Right forelimb (tissue), 1 donor: ENCODE results near the gene PKDCC.

ENCODE experiments used
- DNase-seq: peaks from one replicate; pipeline ENCODE4 v3.0.0-alpha.2; 2018

PKDCC gene

DNA sequence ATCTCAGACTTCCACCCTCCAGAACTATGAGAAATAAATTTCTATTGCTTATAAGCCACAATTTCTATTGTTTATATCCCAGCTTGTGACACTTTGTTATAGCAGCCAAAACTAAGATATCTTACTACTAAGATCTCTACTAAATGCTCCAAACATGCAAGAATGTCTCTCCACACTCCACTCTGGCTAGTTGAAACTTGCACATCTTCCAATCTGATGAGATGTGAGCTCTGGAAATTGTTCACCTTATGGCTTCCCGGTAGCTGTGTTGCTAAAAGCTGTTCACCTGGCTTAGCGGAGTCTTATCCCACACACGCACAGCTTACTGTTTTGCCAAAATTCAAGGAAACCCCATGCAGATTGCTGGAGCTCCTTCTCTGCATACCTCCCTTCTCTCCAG lies 43.9 kb downstream of the PKDCC start:
- no peak for DNase-seq

GRCh38 chr2:42092084-42092996 lies 44.5 kb downstream of the PKDCC start:
- no peak for DNase-seq

GRCh38 chr2:42094114-42094513 lies 46.3 kb downstream of the PKDCC start:
- no peak for DNase-seq

DNA sequence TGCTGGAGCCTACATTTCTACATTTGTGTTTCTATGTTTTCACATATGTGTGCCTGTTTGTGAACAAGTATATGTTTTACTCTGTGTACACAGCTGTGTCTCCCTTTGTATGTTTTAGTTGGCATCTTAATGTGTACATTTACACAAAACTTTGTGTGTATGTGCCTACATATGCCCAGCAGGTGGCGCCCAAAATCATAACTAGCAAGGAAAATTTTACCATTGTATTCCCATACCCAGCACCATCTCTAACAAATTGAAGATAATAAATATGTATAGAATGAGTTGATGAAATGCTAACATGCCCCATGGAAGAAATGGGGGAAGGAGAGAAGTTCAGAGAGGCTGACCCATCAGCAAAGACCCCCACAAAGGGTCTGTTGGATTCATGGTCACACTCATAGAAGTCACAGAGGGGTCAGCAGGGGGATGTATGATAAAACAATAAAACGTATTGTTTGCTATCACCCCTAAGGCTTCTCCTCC lies 48.1 kb downstream of the PKDCC start:
- DNase-seq: peak; percentile 82

DNA sequence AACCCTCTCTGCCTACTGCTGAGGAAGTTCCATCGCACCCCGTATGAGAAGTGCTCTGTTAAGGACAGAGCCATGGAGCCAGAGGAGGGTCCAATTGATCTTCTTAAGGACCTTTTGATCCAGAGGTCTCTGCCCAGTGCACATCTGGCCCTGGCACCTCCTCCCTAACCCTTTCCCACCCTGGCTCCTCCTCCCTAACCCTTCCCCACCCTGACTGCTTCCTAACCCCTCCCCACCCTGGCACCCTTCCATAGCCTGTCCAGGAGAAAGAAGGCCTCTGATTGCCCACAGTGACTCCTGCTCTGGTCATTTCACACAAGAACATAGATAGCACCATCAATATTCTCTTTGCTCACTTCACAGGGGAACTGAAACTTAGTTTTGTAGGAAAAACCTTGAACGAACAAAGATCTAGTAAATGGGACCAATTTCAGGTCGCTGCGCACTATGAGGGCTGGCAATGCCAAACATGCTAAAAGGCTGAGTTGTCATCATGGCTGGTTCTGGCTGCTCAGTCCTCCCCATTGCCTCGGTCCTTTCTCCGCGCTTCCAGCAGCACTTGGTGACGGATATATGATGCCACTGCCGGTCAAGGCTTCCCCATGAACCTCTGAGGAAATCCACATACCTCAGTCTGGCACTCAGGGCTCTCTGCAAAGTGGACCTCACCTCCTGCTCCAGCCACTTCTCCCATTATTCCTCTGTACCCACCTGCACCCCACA lies 49.2 kb downstream of the PKDCC start:
- no peak for DNase-seq

- no peak for DNase-seq
Measured at GRCh38 chr2:42098571-42099437, 51.0 kb downstream of the PKDCC start.

- no peak for DNase-seq
Measured at GRCh38 chr2:42099438-42100173, 51.8 kb downstream of the PKDCC start.

- DNase-seq: no peak
Measured at GRCh38 chr2:42100683-42101205, 52.9 kb downstream of the PKDCC start.

- peak; percentile 84 for DNase-seq
Measured at GRCh38 chr2:42101206-42102023, 53.6 kb downstream of the PKDCC start.

DNA sequence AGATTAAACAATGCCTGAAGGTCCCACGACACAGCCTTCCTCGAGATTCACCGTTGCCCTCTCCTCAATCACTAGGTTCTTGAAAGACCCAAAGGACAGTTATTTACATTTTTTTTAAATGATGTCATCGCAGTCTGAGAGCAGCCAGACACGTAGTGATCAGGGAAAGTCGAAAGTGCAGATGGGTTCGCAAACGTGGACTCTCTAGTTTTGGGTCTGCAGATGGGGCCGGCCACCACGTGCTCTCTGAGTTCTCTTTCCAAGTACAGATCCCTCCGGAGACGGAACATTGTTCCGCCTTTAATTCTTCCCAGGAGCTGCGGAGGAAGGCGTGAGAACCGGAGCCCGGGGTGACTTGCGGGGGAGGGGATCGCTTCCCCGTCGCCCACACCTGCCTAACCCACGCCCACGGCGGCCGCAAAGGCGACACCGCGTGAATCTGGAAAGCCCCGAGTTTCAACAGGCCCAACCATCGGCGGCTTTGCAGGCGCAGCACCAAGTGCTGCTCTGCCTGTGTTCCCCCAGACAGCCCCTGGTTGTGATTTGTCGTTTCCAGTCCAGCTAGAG lies 54.3 kb downstream of the PKDCC start:
- DNase-seq: peak; percentile 87

DNA sequence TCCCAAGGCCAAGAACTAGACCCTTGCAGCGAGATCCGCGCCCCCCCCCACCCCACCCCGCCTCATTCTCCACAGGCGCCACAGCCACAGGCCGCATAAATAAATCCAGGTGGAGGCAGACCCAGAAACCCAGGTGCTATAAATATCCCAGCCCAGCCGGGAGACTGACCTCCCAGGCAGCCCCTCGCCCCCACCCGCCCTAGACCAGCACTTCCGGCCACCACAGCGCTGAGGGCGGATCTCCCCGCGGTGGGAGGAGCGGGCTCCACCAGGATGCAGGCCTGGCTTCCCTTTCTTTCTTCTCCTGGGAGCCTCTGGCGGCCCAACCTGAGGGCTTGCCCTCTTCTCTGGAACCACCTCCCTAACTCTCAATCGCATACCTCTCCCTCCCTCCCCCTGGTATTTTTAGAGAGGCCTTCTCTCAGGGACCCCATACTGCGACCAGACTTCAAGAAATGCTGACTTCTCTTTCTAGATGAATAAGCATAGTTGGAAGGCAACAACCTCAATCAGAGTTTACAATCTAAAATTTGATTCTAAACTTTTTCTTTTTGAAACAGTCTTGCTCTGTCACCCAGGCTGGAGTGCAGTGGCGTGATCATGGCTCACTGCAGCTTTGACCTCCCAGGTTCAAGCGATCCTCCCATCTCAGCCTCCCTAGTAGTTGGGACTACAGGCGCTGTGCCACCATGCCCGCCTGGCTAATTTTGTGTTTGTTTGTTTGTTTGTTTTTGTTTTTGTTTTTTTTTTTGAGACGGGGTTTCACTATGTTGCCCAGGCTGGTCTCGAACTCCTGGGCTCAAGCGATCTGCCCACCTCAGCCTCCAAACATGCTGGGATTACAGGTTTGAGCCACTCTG lies 55.0 kb downstream of the PKDCC start:
- DNase-seq: peak; percentile 82

- no peak for DNase-seq
Measured at GRCh38 chr2:42103829-42104228, 56.0 kb downstream of the PKDCC start.

DNA sequence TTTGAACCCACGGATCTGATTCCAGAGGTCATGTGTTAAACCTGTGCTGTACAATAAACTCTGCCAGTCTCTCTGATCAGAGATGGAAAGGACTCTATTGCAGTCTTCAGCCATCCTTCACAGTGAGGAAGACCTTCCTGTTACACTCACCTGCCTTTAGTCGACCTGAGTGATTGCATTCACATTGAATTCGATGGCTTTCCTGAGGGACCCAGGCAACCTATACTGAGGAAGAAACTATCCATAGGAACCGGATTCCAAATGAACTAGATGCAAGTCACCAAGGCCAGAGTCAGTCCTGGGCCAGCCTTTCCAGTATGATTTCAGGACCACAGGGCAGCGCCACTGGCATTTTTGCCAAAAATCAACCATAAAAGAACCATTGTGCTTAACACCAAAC lies 56.8 kb downstream of the PKDCC start:
- DNase-seq: no peak

DNA sequence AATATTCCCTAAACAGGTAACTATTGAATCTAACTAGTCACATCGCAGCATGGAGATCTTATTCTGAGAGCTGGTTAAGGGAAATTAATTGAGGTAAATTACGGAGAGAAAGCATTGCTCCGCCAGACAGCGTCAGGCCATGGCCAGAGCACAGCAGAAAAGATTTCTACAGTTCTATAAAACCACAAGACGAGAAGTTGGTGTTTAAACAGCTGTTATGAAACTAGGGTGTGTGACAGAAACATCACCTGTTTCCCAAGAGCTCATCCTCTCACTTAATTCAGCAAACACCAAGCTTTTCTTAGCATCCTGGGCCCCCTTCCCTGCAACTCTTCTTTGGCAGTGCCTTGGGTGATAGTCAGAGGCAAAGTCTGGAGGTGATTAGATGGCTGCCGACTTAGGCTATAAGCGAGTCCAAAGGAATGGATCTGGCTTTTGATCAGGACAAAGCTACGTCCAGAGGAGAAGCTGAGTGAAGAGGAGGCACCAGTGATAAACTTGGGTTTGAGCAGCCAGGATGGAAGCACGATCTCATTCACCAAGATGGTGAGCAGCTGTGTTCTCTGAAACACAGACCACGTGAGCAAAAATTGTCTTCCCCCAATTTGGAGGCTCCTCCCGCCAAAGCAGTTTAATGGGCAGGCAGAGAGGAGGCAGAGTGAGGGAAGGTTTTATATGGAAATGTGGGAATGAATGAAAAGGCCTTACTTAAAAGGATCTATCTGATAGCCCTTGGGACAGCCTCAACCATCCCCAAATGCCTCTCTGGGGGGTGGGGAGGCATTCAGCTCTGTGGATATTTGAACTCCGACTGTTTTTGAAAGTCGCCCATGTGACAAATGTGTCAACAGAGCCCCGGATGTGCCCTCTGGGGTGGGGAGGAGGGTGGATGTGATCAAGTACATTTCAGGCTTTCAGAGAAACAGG lies 57.8 kb downstream of the PKDCC start:
- DNase-seq: no peak

- no peak for DNase-seq
Measured at GRCh38 chr2:42106257-42106816, 58.5 kb downstream of the PKDCC start.

DNA sequence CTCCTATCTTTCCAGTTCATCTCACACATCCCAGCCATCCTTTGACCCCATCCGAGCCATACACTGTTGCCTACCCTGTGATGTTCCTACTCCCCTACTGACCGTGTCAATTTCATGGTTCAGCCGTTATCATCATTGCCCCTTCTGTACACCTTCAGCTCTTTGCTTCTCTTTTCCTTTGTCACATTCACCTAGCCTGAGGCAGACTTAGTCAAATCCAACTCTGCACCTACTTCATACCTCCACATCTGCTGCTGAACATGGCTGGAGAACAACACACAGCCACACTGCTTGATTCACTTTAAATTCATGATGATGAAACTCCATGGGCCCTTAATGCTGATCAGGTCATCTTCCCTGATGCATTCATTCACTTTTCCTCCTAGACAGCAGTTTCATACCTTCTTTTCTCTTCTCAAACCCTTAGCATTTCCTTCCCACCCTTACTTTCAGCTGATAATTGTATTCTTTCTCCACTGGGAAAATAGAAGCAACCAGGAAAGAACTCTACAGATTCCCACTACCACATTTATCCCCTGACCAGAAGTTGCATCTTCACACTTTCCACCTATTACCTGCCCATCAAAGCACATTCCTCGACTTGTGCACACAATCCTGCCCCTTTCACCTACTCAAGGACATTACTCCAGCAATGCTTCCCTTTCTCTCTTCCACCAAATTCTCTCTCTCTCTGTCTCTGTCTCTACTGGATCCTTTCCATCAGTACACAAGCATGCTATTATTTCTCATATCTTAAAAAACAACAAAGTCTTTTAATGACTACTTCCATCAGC lies 59.6 kb downstream of the PKDCC start:
- no peak for DNase-seq
